CD4-positive, alpha-beta T cell treated with Interleukin-21 for 1 hour (primary cell): ENCODE results near the gene EBPL.
"Not testable (repeated sequence)": the region's sequence is repeated elsewhere in the genome, so short reads cannot be mapped to it uniquely, and the experiment has no call there.

Source experiments
- DNase-seq: peaks from one replicate; pipeline ENCODE4 v3.0.0-alpha.2; 2020

Gene EBPL

GRCh38 chr13:49632156-49632555 is 59.1 kb downstream of the EBPL start:
- no peak for DNase-seq

DNA sequence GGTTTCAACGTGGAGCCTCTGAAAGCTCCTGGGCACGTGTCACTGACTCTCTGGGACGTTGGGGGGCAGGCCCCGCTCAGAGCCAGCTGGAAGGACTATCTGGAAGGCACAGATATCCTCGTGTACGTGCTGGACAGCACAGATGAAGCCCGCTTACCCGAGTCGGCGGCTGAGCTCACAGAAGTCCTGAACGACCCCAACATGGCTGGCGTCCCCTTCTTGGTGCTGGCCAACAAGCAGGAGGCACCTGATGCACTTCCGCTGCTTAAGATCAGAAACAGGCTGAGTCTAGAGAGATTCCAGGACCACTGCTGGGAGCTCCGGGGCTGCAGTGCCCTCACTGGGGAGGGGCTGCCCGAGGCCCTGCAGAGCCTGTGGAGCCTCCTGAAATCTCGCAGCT is 60.7 kb downstream of the EBPL start:
- DNase-seq = no peak

GRCh38 chr13:49629947-49630346 is 61.3 kb downstream of the EBPL start:
- DNase-seq = no peak

GRCh38 chr13:49629196-49629938 is 61.9 kb downstream of the EBPL start:
- no peak for DNase-seq

DNA sequence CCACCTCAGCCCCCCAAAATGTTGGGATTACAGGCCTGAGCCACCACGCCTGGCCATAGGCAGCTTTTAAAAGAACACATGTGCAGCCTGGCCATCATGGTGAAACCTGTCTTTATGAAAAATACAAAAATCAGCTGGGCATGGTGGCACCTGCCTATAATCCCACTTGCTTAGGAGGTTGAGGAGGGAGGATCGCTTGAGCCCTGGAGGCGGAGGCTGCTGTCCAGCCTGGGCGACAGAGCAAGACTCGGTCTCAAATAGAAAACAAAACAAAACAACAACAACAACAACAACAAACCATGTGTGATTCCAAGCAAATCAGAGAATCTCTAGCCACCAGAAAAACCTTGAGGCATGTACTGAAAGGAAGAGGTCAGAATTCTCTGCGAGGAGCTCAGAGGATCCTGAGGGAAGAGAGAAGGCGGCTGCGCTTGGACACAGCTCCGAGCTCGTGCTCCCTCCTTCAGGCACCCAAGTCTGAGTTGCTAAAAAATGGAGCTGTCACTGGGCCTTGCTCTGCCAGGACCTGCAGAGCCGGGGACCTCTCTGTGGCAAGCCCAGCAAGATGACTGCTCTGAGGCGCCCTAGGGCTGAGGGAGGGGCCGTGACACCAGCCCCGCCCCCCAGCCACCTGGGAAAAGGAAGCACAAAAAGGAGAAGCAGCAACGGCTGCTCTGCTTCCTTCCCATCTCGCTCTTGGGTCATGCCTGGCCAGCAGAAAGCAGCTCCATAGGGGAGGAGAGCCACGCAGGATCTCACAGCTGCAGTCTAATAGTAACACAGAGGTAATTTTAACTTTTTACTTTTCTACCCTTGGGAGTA is 63.2 kb downstream of the EBPL start, which contains the start of gene ARL11:
Gene ARL11, plus strand, starts transcription at position 677 of the 822 bp plus-strand sequence. CDS start 1,941 bp downstream, outside the sequence.
- DNase-seq = peak; percentile 34

GRCh38 chr13:49625392-49626079 is 65.8 kb downstream of the EBPL start:
- no peak for DNase-seq

DNA sequence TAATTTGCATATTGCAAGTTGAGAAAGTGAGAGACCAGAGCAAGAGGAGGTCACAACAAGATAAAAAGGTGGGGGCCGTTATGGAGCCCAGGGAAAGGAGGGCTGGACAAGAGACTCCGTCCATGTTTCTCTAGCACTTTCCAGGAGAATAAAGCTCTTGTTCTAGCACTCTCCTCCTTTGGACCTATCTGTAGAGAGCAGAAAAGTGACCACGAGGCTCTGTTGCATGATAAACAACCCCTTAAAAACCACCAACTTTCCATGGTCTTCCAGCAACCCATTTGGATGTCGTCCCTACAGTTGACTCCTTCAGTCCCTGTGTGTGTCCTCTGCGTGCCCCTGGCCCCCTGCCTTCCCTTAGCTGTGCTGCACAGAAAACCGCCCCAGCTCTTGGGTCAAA is 67.1 kb downstream of the EBPL start:
- DNase-seq = no peak

DNA sequence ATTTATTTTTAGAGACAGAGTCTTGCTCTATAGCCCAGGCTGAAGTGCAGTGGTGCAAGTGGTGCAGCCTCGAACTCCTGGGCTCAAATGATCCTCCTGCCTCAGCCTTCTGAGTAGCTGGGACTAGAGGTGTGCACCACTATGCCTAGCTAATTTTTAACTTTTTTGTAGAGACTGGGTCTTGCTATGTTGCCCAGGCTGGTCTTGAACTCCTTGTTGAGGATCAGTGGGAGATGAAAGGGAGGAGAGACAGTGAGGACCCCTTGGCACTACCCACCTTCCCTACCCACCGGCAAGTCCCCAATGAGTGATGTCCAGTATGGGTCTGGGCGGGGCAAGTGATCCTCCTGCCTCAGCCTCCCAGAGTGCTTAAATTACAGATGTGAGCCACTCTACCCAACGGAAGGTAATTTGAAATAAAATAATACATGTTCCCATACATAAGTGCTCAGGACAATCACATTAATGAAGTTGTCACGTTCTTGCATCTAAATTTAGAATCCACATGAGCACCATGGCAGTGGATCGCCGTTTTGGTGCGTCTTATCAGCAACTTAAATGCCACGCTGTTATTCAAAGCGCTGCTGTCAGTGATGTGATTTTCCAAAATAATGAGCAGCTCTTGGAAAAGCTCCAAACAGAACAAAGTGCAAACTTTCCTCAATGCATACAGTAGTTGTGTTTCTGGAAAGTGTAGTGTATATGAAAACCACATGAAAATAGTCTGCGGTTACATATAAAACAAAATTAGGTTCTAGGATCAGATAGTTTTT is 68.9 kb downstream of the EBPL start:
- no peak for DNase-seq

DNA sequence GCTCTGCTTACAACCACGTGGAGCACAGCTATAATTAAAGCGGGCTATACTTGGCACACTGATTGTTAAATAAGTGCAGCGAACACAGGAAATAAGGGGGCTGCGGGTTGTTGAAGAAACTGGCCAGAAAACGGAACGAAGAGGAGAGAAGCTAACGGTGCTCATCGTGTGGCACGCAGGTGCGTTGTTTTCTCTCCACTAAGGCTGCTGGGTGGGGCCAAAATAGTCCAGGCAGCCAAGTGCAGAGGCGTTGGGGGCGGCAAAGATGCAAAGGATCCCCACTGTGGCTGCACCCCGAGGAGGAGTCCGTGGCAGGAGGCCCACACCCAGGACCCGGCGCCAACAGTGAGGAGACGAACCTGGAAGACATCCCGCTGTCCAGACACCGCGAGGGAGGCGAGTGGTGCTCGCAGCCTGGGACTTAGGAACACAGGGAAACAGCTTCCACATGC is 71.1 kb downstream of the EBPL start:
- DNase-seq = no peak

GRCh38 chr13:49616676-49617065 is 74.6 kb downstream of the EBPL start:
- DNase-seq = no peak

- DNase-seq = no peak
Measured at GRCh38 chr13:49615836-49616675, 75.2 kb downstream of the EBPL start.

DNA sequence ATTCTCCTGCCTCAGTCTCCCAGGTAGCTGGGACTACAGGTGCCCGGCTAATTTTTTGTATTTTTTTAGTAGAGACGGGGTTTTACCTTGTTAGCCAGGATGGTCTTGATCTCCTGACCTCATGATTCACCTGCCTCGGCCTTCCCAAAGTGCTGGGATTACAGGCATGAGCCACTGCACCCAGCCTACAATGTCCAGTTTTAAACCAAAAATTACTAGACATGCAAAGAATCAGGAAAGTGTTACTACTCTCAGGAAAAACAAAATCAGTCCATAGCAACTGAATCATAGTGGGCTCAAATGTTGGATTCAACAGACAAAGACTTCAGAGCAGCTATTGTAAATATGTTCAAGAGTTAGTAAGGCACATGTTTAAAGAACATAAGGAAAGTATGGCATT is 79.2 kb downstream of the EBPL start:
- not testable (repeated sequence) for DNase-seq
